GM12865 (cell line): ENCODE data around the gene GRIN2D.

Experiments used
- DNase-seq: peaks from one replicate; pipeline ENCODE4 v3.0.0; 2010; ENCODE audit warnings: low read depth
- H3K4me3 ChIP-seq: 2 replicates; pipeline ENCODE4 v1.5.1; 2011; ENCODE audit warnings: mild to moderate bottlenecking, low read depth, low read length, control low read depth
- CTCF ChIP-seq: IDR thresholded peaks from 2 replicates; pipeline ENCODE4 v1.5.1; 2011; ENCODE audit warnings: low read length, control low read depth, low read depth, inconsistent platforms; ENCODE audit not compliant: insufficient read depth; ENCODE audit errors: missing control alignments

GRIN2D gene

GRCh38 chr19:48441360-48442050 is 48.0 kb downstream of the GRIN2D start:
- DNase-seq: no peak
- no peak for TF ChIP-seq CTCF

GRCh38 chr19:48442116-48443035 is 48.9 kb downstream of the GRIN2D start:
- no peak for TF ChIP-seq CTCF
- H3K4me3 ChIP-seq: no peak overlapping the region
- no peak for DNase-seq

More at GRCh38 chr19:48441360-48442050, 48.0 kb downstream of the GRIN2D start:
- no peak overlapping the region for H3K4me3 ChIP-seq

GRCh38 chr19:48443256-48443655 is 49.8 kb downstream of the GRIN2D start:
- no peak for TF ChIP-seq CTCF
- no peak for DNase-seq
- H3K4me3 ChIP-seq: no peak overlapping the region
